ENCODE results near the gene DCUN1D3.

DNA sequence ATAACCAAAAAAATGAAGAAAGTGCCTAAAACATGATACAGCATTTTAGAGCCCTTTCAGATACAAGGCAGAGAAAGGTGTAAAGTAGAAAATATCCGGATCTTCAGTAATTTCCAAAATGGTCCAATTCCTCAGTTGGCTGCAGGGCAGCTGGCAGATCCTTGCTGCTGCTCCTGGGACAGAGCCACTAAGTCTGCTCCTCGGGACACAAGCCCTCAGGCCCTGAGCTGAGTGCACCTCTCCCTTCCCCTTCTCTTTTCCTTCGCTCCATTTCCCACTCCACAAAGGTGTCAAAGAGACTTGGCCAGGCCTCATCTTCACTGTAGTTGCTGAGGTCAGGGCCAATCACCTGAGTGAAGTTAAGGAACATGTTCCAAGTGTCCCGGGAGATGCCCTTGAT is 40.5 kb downstream of the DCUN1D3 start:
- TF ChIP-seq POLR2A (IDR thresholded peaks at IDR 0.05) = no peak
- no peak for TF ChIP-seq CTCF (IDR thresholded peaks at IDR 0.05)
